ENCODE data around the gene ZCCHC3. TPM values are rescaled to one million over a fixed set of nuclear protein-coding genes. Genes with fewer than 3 reads are reported as not detected.

Gene ZCCHC3
- total and polyA plus RNA-seq, 2 donors (not counting 3 experiments of a cell fraction or from before 2014, with no cell fraction given): 14.8 to 22.0 TPM

DNA sequence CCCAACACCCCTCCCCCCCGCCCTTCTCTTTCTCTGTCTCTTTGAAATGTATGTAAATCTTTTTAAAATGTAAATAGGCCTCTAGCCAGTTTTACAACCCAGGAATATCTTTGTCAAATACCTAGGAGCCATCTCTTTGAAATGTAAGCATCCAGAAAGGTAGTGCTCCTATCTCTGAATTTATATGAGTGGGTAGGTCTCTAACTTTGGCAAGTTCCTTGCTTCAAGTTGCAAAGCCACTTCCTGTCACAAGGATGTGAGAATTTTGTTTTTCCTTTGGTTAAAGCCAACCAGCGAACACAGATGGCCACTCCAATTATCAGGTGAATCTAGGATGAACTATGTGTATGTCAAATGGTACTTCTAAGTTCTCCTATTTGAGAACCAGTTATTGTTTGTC lies 46.0 kb upstream of the ZCCHC3 start:
- H3K4me1 ChIP-seq (ENCODE audit: control insufficient read depth, extremely low read depth, insufficient read depth, low read length): no peaks in the 10 kb centered on the region
- H3K4me3 ChIP-seq (replicated peaks in 1 of 3; ENCODE audit: insufficient read depth in 1 of 3, low read depth in 1 of 3, low read length in 3 of 3): no peak overlapping the region
- no peak overlapping the region for H3K4me2 ChIP-seq (ENCODE audit: insufficient read depth, low read length)
- H3K27me3 ChIP-seq (ENCODE audit: control insufficient read depth in 2 of 2, insufficient read depth in 2 of 2, low read length in 2 of 2): peaks cover 2 to 10% of the 10 kb centered on the region in 2 experiments
- no peaks in the 10 kb centered on the region for H4K20me1 ChIP-seq (replicated peaks; ENCODE audit: control insufficient read depth, extremely low read depth, insufficient read depth, low read length)
- H2AFZ ChIP-seq (ENCODE audit: low read depth, low read length): no peak overlapping the region
- DNase-seq (ENCODE audit: low read depth, low spot score): no peak
- ChIA-PET POLR2A (no interaction called here), CTCF (no interaction called here)
- H3K79me2 ChIP-seq (ENCODE audit: control insufficient read depth, insufficient read depth, low read length): no peaks in the 10 kb centered on the region
- H3K9ac ChIP-seq (replicated peaks; ENCODE audit: extremely low read depth, insufficient read depth, low read length): no peak overlapping the region
- no peak for FAIRE-seq
- intact Hi-C loops (cut with micrococcal nuclease) (no loop called here), dilution Hi-C loops (cut with MboI; ENCODE audit: extremely low pct_ligation_motif_present, low sequenced_read_pairs) (no loop called here)
- no peaks in the 10 kb centered on the region for H3K9me1 ChIP-seq (replicated peaks; ENCODE audit: control insufficient read depth, extremely low read depth, insufficient read depth, low read length)
- no peak overlapping the region for H3K27ac ChIP-seq (ENCODE audit: insufficient read depth, low read depth, low read length)
- TF ChIP-seq POLR2AphosphoS5 (IDR thresholded peaks at IDR 0.05; ENCODE audit: insufficient read depth, low read depth, low read length) (no peak), MYC (IDR thresholded peaks at IDR 0.05; ENCODE audit: low read depth, low read length) (no peak), GATA2 (IDR thresholded peaks at IDR 0.05; ENCODE audit: insufficient read depth, insufficient read length, low read depth, low read length) (no peak), POLR2A (IDR thresholded peaks at IDR 0.05; ENCODE audit: low read depth, low read length) (no peak), JUN (IDR thresholded peaks at IDR 0.05; ENCODE audit: borderline replicate concordance, insufficient read depth, insufficient read length, low read depth) (no peak), EZH2 (IDR thresholded peaks at IDR 0.05; ENCODE audit: borderline replicate concordance, low read depth, low read length, severe bottlenecking) (no peak), FOS (IDR thresholded peaks at IDR 0.05; ENCODE audit: borderline replicate concordance, insufficient read depth, low read length) (no peak)
- TF ChIP-seq, protein P1, sequence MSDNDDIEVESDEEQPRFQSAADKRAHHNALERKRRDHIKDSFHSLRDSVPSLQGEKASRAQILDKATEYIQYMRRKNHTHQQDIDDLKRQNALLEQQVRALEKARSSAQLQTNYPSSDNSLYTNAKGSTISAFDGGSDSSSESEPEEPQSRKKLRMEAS (IDR thresholded peaks at IDR 0.05; ENCODE audit: insufficient read depth, insufficient read length): no peak
- TF ChIP-seq, protein P2, sequence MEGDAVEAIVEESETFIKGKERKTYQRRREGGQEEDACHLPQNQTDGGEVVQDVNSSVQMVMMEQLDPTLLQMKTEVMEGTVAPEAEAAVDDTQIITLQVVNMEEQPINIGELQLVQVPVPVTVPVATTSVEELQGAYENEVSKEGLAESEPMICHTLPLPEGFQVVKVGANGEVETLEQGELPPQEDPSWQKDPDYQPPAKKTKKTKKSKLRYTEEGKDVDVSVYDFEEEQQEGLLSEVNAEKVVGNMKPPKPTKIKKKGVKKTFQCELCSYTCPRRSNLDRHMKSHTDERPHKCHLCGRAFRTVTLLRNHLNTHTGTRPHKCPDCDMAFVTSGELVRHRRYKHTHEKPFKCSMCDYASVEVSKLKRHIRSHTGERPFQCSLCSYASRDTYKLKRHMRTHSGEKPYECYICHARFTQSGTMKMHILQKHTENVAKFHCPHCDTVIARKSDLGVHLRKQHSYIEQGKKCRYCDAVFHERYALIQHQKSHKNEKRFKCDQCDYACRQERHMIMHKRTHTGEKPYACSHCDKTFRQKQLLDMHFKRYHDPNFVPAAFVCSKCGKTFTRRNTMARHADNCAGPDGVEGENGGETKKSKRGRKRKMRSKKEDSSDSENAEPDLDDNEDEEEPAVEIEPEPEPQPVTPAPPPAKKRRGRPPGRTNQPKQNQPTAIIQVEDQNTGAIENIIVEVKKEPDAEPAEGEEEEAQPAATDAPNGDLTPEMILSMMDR (IDR thresholded peaks at IDR 0.05; ENCODE audit: extremely low read depth in 1 of 2, insufficient read depth in 1 of 2, low read depth in 1 of 2, low read length in 2 of 2): no peak
- H3K9me3 ChIP-seq (replicated peaks; ENCODE audit: control insufficient read depth, insufficient read depth, low read length): no peaks in the 10 kb centered on the region
- BruUV-seq (replicated peaks): no TSS peak
- no peaks in the 10 kb centered on the region for H3K36me3 ChIP-seq (ENCODE audit: control insufficient read depth in 2 of 2, extremely low read depth in 1 of 2, insufficient read depth in 2 of 2, low read length in 2 of 2)

Measured in endothelial cell of umbilical vein (primary cell).